ENCODE data around the gene PVALEF.

PVALEF gene

DNA sequence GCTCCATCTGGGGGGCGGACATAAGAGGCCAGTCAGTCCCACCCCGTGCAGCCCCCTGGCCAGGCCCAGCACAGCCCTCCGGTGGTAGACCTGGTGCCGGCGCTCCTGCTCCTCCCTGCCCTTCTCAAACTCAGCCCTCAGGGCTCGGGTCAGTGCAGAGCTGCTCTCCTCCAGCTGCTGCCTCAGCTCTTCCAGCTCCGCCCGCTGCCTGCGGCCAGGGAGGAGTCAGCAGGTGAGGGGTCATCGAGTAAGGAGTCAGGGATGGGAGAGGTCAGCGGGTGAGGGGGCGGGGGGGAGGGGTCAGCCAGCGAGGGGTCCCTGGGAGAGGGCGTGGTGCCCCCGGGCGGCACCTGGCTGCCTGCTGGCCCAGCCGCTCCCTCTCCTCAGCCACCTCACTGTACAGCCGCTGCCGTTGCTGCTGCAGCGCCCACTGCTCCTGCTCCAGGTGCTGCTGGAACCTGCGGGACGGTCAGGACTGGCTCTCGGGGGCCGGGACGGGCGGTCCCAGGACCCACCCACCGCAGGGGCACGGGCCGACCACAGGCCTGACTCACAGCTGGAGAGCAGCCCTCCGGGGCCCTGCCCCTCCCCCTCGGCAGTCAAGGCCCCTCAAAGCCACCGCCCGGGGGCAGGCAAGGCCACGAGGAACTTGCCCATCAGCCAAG lies 27.2 kb downstream of the PVALEF start:
- Histone ChIP-seq H3K4me3 (no peak overlapping the region), H3K27ac (no peak overlapping the region)

DNA sequence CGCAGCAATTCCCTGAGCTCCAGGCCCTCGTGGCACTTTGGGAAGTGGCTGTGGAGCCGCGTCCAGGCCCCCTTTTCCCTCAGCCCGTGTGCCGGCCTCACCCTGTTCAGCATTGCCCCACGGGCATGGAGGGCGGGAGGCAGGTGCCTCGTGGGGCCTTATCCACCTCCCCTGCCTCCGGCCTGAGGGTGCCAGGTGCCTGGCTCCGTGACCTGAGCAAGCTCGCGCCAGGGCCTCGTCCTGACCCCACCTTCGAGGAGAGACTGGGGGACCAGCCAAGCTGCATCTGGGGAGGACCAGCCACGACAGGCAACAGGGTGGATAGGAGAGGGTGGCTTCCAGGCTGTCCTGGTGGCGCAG lies 27.7 kb downstream of the PVALEF start:
- H3K27ac ChIP-seq: no peak overlapping the region
- no peak overlapping the region for H3K4me3 ChIP-seq

DNA sequence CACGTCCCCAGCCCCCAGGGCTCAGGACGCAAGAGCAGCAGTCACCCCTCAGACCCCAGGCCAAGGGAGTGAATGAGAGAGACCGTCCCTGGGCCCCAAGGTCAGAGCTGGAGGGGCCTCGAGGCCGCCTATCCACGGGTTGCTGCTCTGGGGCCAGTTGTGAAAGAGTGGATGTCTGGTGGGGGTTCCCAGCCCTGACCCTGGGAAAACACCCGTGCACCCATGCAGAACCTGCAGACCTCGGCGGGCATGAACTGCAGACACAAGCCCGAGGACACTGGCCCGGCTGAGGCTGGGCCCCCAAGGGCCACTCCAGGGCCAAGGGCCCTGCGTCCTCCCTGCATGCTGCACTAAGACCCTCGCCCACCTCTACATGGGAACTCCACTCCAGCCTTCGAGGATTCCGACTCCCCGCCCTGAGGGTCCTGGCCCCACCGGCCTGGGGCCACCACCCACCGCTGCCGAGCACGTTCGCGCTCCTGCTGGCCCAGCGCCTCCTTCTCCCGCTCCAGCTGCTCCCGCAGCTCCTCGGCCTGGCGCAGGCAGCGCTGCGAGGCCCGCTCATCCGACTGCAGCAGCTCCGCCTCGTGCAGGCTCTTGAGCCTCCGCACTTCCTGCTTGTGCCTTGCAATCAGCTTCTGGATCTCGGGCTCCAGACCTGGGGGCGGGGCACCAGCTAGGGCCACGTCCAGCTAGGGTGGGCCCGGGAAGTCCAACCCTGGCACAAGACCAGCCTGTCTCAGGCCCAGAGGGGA lies 28.3 kb downstream of the PVALEF start:
- Histone ChIP-seq H3K4me3 (no peak overlapping the region), H3K27ac (no peak overlapping the region)

DNA sequence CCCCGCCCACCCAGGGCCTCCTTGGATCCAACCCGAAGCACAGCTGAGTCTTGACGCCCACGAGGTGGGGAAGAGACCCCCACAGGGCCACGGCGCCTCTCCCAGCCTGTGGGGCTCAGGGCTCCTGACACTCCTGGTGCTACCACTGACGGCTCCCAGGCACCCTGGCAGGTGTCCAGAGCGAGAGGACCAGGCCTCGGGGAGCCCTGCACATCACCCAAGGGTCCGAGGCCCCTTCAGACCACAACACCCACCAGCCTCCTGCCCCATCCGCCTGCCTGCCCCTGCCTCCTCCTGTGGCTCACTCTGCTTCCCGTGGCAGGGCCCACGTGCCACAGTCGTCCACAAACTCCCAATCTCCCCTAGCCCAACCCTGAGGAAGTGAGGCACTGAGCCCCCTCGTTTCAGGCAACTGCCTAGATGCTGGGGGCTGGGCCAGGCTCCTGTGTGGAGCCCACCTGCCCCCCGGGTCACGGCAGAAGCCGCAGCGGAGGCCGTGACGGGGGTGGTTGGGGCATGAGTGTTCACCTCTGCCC lies 29.0 kb downstream of the PVALEF start:
- Histone ChIP-seq H3K4me3 (no peak overlapping the region), H3K27ac (no peak overlapping the region)

DNA sequence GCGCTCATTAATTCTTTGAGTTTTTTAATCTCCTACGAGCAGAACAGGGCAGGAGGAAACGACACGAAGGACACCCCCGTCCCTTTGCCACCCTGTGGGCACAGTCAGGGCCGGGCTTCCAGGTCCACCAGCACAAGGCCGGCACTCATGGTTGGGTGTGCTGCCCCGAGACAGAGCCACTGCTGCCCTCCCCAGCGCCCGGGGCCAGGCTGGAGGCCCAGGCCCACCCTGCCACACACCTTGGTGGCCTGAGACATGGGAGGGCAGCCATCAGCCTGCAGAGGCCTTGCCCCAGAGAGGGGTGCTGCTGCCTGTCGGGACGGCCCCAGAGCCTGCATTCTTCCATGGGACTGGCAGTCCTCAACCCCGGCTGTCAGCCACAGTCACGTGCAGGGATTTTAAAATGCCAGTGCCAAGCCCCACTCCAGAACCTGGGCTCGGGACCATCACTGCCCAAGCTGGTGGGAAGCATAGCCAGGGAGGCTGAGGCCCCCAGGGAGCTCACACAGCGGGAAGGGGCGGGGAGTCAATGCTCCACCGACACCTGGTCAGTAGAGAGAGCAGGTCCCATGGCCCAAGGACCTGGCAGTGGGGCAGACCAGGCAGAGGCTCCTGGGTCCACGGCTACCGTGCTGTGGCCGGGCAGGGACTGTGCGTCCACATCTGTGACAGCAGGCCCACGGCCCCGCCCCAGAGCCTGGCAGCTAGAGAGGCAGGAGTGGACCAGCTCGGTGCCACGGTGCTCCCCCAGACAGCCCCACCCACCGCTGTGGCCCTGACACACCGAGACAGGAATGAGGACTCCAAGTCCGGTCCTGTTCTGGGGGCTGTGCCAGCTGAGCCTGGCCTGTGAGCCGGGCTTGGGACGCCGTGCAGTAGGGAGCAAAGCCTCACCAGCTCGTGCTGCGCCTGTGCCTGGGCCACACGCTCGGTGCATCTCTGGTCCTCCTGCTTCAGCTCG lies 29.9 kb downstream of the PVALEF start:
- H3K27ac ChIP-seq: no peak overlapping the region
- H3K4me3 ChIP-seq: no peak overlapping the region

DNA sequence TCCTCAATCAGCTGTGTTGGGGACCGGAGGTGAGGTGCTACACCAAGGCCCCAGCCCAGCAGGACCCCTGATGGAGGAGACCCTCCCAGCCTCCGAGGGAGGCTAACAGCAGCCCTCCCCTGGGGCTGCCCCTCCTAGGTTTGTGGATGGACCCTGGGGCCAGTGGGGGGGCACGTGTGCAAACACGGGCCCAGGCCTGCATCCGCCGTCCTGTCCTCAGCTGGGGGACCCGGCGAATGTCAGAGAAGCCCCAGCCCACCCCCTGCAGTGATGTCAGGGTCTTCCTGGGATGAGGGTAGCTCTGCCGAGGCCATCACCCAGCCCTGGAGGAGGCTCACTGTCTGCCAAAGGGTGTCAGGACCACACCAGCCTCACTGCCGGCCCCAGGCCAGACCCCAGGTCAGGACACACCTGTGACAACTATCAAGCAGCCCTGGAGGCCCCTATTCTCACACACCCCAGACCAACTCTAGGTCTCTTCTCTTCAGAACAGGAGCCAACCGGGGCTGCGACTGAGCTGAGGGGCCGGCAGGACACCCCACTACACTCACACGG lies 30.7 kb downstream of the PVALEF start:
- H3K4me3 ChIP-seq: no peak overlapping the region
- H3K27ac ChIP-seq: no peak overlapping the region

DNA sequence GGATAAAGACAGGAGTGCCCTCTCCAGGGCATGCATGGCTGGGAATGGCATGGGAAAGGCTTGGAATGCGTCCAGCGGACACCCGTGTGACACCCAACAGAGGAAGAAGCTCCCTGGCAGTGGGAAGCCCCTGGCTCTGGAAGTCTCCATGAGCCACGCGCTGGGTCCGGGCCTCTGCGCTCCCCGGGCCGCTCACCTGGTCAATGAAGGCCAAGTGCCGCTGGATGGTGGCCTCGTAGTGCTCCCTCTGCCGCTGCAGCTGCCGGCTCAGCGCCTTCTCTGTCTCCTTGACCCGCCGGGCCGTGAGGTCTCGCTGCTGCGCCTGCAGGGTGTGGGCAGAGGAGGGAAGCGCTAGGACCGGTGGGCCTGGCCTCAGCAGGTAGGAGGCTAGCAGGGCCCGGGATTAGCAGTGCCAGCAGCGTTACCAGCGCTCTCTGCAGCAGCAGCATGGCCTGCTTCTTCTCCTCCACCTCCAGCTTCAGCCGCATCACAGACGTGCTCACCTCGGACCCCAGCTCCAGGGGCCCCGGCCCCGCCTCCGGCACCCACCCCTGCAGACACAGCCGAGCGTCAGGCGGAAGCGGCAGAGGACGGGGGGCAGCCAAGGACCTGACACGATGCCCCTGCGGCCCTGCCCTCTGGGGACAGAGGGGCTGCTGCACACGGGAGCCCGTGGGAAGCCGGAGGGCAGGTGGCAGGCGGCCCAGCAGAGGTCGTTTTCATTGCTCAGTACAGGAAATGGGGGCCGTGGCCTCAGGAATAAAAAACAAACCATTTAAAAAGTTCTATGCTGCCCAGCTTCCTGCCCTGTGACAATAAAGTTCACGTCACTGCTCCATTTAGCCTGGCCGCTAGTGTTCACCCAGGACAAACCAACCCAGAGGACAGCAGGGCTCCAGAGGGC lies 31.4 kb downstream of the PVALEF start:
- Histone ChIP-seq H3K4me3 (no peak overlapping the region), H3K27ac (no peak overlapping the region)

DNA sequence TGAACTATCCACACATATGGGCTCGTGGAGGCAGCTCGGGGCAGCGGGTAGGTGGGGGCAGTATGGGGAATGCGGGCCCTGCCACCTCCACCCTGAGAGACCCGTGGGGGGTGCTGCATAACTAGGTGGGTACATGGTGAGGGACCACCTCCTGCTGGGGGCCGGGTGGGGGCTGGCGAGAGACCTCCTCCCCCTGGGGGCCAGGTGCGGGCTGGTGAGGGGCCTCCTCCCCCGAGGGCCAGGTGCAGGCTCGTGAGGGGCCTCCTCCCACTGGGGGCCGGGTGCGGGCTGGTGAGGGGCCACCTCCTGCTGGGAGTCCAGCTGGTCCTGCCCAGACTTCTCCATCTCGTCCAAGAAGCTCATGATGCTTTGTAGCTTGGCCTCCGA lies 32.1 kb downstream of the PVALEF start:
- Histone ChIP-seq H3K27ac (no peak overlapping the region), H3K4me3 (no peak overlapping the region)

DNA sequence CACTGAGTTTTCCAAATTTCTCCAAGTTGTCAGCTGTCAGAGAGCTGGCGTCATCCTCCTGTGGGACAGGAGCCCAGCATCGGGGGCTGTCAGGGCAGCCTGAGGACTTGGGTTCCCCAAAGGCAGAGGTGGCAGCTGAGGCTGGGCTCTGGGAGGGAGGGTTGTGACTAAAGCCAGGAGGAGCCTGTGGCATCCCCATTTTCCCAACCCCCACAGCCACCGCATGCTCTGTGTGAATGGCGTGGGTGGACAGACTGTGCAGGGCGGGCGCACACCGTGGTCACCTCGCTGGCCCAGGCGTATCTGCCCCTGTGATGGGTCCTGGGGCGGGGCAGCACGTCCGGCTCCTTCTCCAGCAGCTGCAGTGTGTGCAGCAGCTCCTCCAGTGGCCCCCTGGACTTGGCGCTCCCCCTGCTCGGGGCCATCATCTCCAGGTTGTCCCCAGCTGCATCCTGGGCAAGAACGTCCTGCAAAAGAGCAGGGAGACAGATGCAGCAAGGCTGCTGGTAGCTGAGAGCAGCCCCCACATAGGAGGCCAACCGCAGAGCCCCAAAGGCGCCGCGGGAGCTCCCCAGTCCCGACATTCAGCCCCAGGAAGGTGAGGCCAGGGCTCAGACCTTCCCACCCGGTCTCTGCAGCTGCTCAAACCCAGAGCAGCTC lies 32.7 kb downstream of the PVALEF start:
- no peak overlapping the region for H3K27ac ChIP-seq

DNA sequence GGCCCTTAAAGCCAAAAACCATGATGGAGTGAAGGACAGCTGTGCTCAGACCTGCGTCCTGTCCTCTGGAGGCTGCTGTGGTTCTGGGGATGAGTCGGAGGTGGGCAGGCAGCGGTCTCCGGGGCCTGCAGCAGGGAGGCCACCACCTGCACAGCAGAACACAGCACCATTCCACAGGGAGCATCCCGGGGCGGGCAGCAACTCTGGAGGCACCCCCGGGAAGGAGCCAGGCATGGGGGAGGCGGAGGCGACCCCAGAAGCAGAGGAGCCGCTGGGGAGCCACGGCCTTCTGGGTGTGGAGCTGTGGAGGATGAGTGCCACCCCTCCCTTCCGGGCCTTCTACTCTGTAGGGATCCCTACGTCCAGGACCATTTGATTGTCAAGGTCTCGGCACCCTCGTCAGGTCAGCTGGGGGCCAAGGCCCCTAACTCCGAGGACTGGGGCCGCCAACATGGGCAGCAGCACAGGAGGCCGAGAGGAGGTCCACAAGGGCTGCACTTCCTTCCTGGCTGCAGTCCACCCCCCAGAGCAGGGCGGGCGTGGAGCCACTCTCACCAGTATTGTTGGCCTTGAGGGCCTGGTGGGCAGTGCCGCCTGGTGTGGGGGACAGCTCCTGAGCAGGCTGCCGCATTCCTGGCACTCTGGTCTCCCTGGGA lies 33.6 kb downstream of the PVALEF start:
- Histone ChIP-seq H3K4me3 (no peak overlapping the region), H3K27ac (no peak overlapping the region)

More for the DNA sequence above, 32.7 kb downstream of the PVALEF start:
- no peak overlapping the region for H3K4me3 ChIP-seq

DNA sequence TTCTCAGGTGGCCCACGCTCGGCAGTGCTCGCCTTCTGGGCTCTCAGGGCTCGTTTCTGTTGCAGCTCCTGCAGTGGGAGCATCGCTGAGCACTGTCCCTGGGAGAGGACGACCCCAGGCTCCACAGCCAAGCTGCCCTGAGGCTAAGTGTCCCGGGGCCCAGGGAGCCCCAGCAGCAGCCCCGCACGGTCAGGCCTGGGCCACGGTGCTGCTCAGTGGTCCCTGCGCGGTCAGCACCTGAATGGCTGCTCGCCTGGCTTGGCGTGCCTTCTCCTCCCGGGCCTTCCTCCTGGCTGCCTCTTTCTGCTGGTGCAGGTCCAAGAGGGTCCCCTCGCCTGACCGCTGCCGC lies 34.1 kb downstream of the PVALEF start:
- H3K4me3 ChIP-seq: no peak overlapping the region
- no peak overlapping the region for H3K27ac ChIP-seq

DNA sequence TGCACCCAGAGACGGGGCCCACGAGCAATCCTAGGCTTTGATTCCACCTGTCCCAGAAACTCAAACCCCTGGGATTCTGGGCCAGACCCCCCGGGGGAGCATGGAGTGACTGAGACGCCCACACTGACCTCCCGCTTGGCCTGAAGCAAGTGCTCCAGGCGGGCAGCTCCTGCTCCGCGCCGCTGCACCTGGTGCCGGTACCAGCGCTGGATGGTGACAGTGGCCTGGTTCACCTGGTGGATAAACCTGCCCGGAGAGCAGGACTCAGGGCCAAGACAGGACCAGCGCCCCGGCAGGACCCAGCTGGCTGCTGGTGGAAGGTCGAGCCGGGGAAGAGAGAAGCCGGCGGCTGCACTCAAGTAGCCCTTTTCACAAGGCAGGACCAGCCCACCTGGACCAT lies 34.9 kb downstream of the PVALEF start:
- Histone ChIP-seq H3K4me3 (no peak overlapping the region), H3K27ac (no peak overlapping the region)

DNA sequence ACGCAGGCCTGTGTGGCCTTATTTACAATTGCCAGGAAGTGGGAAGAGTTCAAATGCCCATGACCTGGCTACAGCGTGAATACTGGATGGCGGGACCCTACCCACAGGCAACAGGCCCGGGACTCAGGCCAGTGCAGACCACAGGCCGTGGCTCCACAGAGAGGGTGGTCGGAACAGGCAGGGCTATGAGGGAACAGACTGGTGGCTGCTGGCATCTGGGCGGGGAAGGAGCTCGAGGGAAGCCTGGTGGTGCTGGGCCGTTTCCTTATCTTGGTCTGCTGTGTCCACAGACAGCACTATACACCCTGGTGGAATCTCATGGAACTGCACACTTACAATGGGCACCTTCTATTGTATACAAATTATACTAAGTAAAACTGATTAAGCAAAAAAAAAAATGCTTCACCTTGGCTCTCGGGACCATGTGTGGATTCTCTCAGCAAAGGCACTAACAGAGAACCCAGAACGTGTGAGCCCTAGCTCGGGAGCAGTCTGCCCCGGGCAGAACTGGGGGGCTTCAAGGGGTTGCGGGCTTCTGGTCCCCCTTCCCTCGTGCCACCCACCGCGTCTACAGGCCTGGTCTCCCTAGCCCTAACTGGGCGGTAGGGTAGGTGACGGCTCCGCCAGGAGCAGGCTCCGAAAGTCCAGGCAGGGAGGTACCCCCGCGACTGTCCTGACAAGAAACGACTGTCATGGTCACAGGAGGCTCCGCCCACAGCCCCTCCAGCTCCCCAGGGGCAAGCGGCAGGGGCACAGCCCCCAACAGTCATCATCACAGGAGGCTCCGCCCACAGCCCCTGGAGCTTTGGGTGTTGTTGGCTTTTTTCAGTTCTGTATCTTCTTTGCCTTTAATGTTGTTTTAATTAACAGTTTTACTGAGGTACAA lies 35.6 kb downstream of the PVALEF start:
- no peak overlapping the region for H3K27ac ChIP-seq
- no peak overlapping the region for H3K4me3 ChIP-seq

DNA sequence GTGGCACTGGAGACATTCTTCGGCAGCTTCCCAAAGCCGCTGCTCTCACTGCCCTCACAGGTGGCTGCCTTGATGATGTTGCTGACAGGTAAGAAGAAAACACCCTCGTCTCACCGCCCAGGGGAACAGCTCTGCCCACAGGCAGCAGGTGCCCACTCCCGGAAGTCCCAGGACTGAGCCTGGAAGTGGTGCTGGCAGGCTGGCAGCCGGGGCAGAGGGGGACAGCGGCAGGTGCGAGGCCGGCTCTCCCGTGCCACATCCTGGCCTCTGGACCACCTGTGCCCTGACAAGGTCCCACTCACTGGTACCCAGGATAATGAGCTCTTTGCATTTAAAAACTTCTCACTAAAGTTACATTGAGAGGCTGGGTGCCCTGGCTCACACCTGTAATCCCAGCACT lies 37.0 kb downstream of the PVALEF start:
- H3K4me3 ChIP-seq: no peak overlapping the region
- no peak overlapping the region for H3K27ac ChIP-seq

DNA sequence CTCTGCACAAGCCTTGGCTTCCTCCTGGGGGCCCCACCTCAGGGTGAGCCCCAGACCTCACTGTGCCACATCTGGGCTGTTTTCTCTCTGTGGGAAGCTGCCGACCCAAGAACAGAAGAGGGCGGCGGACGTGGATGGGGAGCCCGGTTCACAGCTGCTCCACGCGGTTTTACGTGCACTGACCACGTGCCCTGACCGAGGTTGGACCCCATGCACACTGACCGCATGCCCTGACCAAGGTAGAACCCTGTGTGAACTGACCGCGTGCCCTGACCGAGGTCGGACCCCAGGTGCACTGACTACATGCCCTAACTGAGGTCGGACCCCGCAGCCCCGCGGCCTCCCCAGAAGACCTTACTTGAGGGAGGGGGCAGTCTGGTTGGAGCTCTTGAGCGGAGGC lies 37.8 kb downstream of the PVALEF start:
- no peak overlapping the region for H3K4me3 ChIP-seq
- no peak overlapping the region for H3K27ac ChIP-seq

DNA sequence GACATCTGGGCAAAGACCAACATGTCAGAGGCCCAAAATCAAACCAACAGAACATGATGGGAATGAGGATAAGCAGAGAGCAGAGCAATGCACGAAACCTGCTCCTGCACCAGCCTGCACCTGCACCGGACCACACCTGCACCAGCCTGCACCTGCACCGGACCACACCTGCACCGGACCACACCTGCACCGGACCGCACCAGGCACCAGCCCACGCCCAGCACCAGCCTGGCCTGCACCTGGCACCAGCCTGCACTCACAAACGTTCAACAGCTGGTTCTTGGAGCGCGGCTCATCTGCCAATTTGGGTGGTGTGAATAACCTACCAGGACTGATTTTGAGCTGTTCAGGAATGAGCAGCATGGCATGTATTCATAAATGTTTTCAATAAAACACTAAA lies 39.3 kb downstream of the PVALEF start:
- H3K27ac ChIP-seq: no peak overlapping the region
- H3K4me3 ChIP-seq: no peak overlapping the region

DNA sequence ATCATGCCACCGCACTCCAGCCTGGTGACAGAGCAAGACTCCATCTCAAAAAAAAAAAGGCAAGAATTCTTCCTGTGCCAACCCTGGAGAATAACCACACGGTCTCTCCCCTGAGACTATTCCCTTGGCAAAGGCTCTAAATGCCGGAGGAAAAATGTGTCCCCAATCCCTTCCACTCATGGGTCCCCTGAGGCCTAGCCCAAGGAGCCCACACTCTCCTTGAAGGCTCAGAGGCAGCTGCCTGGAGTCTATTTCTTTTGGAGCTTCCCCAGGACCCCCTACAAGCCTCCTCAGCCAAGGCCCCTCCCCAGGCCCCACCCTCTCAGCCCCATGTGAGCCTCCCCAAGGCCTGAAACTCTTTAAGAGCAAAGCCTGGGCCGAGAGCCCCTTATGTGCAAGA lies 40.9 kb downstream of the PVALEF start:
- Histone ChIP-seq H3K4me3 (no peak overlapping the region), H3K27ac (no peak overlapping the region)
